NCI-H748 (cell line): ENCODE data around the gene PGAP6.
"Not testable (repeated sequence)": the region's sequence is repeated elsewhere in the genome, so short reads cannot be mapped to it uniquely, and the experiment has no call there.

Experiments
- DNase-seq: peaks from one replicate; lab custom pipeline; 2025; ENCODE audit not compliant: unreplicated experiment; lab: John Stamatoyannopoulos, UW

Gene PGAP6

GRCh38 chr16:381789-382717, at the start of gene PGAP6:
Gene PGAP6, minus strand, starts transcription at chr16:381978. Its CDS starts 157 bp downstream, at chr16:381821.
- DNase-seq = peak; percentile 52

GRCh38 chr16:430904-431303, 49.1 kb upstream of the PGAP6 start:
- no peak for DNase-seq

GRCh38 chr16:427250-427649, 45.5 kb upstream of the PGAP6 start:
- DNase-seq = no peak

GRCh38 chr16:426906-427249, 45.1 kb upstream of the PGAP6 start:
- no peak for DNase-seq

- DNase-seq = peak; percentile 26
Measured at GRCh38 chr16:426115-426905, 44.5 kb upstream of the PGAP6 start.

- no peak for DNase-seq
Measured at GRCh38 chr16:425740-426114, 43.9 kb upstream of the PGAP6 start.

- DNase-seq = peak; percentile 80
Measured at GRCh38 chr16:425082-425718, 43.4 kb upstream of the PGAP6 start, which contains the start of gene RAB11FIP3. Gene RAB11FIP3, plus strand, starts transcription at chr16:425649. Its CDS starts 358 bp downstream, at chr16:426007.

GRCh38 chr16:424623-425081, 42.9 kb upstream of the PGAP6 start:
- DNase-seq = no peak

- no peak for DNase-seq
Measured at GRCh38 chr16:424033-424622, 42.4 kb upstream of the PGAP6 start.

GRCh38 chr16:422179-422578, 40.4 kb upstream of the PGAP6 start:
- not testable (repeated sequence) for DNase-seq

- DNase-seq = not testable (repeated sequence)
Measured at GRCh38 chr16:415170-415498, 33.4 kb upstream of the PGAP6 start.

GRCh38 chr16:414395-415169, 32.8 kb upstream of the PGAP6 start:
- no peak for DNase-seq

- DNase-seq = no peak
Measured at GRCh38 chr16:411576-412265, 29.9 kb upstream of the PGAP6 start.

- DNase-seq = no peak
Measured at GRCh38 chr16:410516-411178, 28.9 kb upstream of the PGAP6 start.

GRCh38 chr16:407253-407652, 25.5 kb upstream of the PGAP6 start:
- no peak for DNase-seq

GRCh38 chr16:405548-406506, 24.0 kb upstream of the PGAP6 start:
- no peak for DNase-seq

GRCh38 chr16:404971-405486, 23.3 kb upstream of the PGAP6 start:
- no peak for DNase-seq
